Measurements from ENCODE around the gene SST. TPM values are rescaled to one million over a fixed set of nuclear protein-coding genes. Genes with fewer than 3 reads are reported as not detected.

Gene SST
- total RNA-seq, 2 experiments from 2014 or later: not detected

DNA sequence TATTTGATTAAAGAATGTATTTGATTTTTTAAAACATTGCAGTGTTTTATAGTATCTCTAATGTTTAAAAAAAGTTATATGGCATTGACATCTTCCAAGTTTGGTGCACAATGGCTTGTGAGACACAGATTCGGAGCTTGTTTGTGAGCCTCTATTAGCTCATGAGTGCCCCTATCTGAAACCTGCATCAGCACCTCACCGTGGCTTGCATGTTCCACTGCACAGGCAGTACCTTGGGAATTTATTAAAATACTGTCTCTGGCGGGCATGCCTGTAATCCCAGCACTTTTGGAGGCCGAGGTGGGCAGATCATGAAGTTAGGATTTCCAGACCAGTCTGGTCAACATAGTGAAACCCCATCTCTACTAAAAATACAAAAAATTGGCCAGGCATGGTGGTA is 39.0 kb upstream of the SST start:
- no peaks in the 10 kb centered on the region for H3K36me3 Mint-ChIP-seq (ENCODE audit: low read depth)
- Histone ChIP-seq H3K36me3 (ENCODE audit: insufficient read depth, low read length) (no peaks in the 10 kb centered on the region), H3K27ac (ENCODE audit: low read depth in 1 of 2, low read length in 2 of 2) (no peak overlapping the region), H3K4me1 (ENCODE audit: insufficient read depth, low read length) (peaks cover 9% of the 10 kb centered on the region), H3K9me3 (ENCODE audit: control insufficient read depth in 1 of 2, insufficient read depth in 1 of 2, low read length in 2 of 2) (no peaks in the 10 kb centered on the region), H3K4me3 (ENCODE audit: low read length) (no peak overlapping the region), H3K27me3 (ENCODE audit: control insufficient read depth in 1 of 2, insufficient read depth in 2 of 2, low read length in 2 of 2) (no peaks in the 10 kb centered on the region)
- no peaks in the 10 kb centered on the region for H3K27me3 Mint-ChIP-seq
- CTCF ChIA-PET: no interaction called here
- no peaks in the 10 kb centered on the region for H3K9me3 Mint-ChIP-seq
- H3K4me3 Mint-ChIP-seq: no peak overlapping the region
- DNase-seq (no peak), ATAC-seq (ENCODE audit: poor library complexity) (no peak)
- TF ChIP-seq, protein P1, sequence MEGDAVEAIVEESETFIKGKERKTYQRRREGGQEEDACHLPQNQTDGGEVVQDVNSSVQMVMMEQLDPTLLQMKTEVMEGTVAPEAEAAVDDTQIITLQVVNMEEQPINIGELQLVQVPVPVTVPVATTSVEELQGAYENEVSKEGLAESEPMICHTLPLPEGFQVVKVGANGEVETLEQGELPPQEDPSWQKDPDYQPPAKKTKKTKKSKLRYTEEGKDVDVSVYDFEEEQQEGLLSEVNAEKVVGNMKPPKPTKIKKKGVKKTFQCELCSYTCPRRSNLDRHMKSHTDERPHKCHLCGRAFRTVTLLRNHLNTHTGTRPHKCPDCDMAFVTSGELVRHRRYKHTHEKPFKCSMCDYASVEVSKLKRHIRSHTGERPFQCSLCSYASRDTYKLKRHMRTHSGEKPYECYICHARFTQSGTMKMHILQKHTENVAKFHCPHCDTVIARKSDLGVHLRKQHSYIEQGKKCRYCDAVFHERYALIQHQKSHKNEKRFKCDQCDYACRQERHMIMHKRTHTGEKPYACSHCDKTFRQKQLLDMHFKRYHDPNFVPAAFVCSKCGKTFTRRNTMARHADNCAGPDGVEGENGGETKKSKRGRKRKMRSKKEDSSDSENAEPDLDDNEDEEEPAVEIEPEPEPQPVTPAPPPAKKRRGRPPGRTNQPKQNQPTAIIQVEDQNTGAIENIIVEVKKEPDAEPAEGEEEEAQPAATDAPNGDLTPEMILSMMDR (IDR thresholded peaks at IDR 0.05): no peak
- intact Hi-C loops (cut with DNase I, micrococcal nuclease): no loop called here
- POLR2A ChIA-PET: no interaction called here
- peaks cover 9% of the 10 kb centered on the region for H3K4me1 Mint-ChIP-seq (ENCODE audit: low read depth)
- H3K27ac Mint-ChIP-seq: no peak overlapping the region

DNA sequence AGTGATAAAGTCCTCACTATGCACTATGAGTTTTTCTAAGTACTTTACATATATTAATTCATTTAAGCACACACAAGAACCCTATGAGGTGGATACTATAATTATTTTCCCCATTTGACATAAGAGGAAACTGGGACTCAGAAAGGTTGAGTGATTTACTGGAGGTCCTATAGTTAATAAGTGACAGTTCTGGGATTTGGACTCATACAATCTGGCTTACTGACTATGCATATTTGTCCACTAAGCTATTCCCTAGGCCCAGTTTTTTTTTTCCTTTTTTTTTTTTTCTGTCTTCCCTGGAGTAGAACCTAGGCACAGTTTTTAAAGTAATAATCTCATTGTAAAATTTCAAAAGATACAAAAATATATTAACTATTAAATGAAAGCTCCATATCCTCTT is 38.5 kb upstream of the SST start:
- intact Hi-C loops (cut with DNase I, micrococcal nuclease): no loop called here
- Histone ChIP-seq H3K27ac (ENCODE audit: low read depth in 1 of 2, low read length in 2 of 2) (no peak overlapping the region), H3K9me3 (ENCODE audit: control insufficient read depth in 1 of 2, insufficient read depth in 1 of 2, low read length in 2 of 2) (no peaks in the 10 kb centered on the region), H3K27me3 (ENCODE audit: control insufficient read depth in 1 of 2, insufficient read depth in 2 of 2, low read length in 2 of 2) (no peaks in the 10 kb centered on the region), H3K4me1 (ENCODE audit: insufficient read depth, low read length) (peaks cover 5% of the 10 kb centered on the region), H3K36me3 (ENCODE audit: insufficient read depth, low read length) (no peaks in the 10 kb centered on the region), H3K4me3 (ENCODE audit: low read length) (no peak overlapping the region)
- H3K4me1 Mint-ChIP-seq (ENCODE audit: low read depth): peaks cover 4% of the 10 kb centered on the region
- ATAC-seq (ENCODE audit: poor library complexity): no peak
- no peaks in the 10 kb centered on the region for H3K9me3 Mint-ChIP-seq
- no peak for DNase-seq
- TF ChIP-seq, protein P1 (IDR thresholded peaks at IDR 0.05): no peak
- no peak overlapping the region for H3K4me3 Mint-ChIP-seq
- no peaks in the 10 kb centered on the region for H3K27me3 Mint-ChIP-seq
- no peak overlapping the region for H3K27ac Mint-ChIP-seq
- ChIA-PET CTCF (interaction anchor here (1.0 kb wide), 1 partner anchor 390 kb away, joined by 4 read pairs; no protein-coding TSS in a partner anchor), POLR2A (no interaction called here)
- H3K36me3 Mint-ChIP-seq (ENCODE audit: low read depth): no peaks in the 10 kb centered on the region

DNA sequence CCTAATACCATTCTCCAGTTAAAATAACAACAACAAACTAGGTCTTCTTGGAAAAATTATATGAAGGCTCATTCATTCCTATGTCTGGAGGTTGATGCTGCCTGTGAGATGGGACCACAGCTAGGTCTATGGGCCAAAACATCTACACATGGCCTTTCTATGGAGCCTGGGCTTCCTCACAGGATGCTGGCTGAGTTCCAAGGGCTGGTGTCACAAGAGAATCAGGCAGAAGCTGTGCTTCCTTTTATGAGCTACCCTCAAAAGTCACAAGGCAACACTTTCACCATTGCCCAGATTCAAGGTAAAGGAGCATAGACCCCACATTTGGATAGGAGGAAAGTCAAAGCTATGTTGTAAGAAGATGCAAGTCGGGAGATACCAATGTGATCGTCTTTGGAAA is 36.8 kb upstream of the SST start:
- POLR2A ChIA-PET: no interaction called here

More for the DNA sequence above, 36.8 kb upstream of the SST start:
- H3K4me1 Mint-ChIP-seq (ENCODE audit: low read depth): no peaks in the 10 kb centered on the region
- H3K27ac Mint-ChIP-seq: no peak overlapping the region
- Histone ChIP-seq H3K36me3 (ENCODE audit: insufficient read depth, low read length) (no peaks in the 10 kb centered on the region), H3K4me3 (ENCODE audit: low read length) (no peak overlapping the region), H3K9me3 (ENCODE audit: control insufficient read depth in 1 of 2, insufficient read depth in 1 of 2, low read length in 2 of 2) (no peaks in the 10 kb centered on the region), H3K27ac (ENCODE audit: low read depth in 1 of 2, low read length in 2 of 2) (no peak overlapping the region), H3K27me3 (ENCODE audit: control insufficient read depth in 1 of 2, insufficient read depth in 2 of 2, low read length in 2 of 2) (no peaks in the 10 kb centered on the region), H3K4me1 (ENCODE audit: insufficient read depth, low read length) (no peaks in the 10 kb centered on the region)
- TF ChIP-seq, protein P1 (IDR thresholded peaks at IDR 0.05): no peak
- no peak overlapping the region for H3K4me3 Mint-ChIP-seq
- H3K36me3 Mint-ChIP-seq (ENCODE audit: low read depth): no peaks in the 10 kb centered on the region
- no peaks in the 10 kb centered on the region for H3K9me3 Mint-ChIP-seq
- intact Hi-C loops (cut with DNase I, micrococcal nuclease): no loop called here
- DNase-seq (no peak), ATAC-seq (ENCODE audit: poor library complexity) (no peak)
- CTCF ChIA-PET: no interaction called here
- no peaks in the 10 kb centered on the region for H3K27me3 Mint-ChIP-seq

All from CD4-positive, alpha-beta T cell (primary cell).